ENCODE results near the gene MYBPC2. TPM values are rescaled to one million over a fixed set of nuclear protein-coding genes. Genes with fewer than 3 reads are reported as not detected.

Gene MYBPC2
- total RNA-seq, 4 donors from 2014 or later: 358 to 988 (median 442) TPM

DNA sequence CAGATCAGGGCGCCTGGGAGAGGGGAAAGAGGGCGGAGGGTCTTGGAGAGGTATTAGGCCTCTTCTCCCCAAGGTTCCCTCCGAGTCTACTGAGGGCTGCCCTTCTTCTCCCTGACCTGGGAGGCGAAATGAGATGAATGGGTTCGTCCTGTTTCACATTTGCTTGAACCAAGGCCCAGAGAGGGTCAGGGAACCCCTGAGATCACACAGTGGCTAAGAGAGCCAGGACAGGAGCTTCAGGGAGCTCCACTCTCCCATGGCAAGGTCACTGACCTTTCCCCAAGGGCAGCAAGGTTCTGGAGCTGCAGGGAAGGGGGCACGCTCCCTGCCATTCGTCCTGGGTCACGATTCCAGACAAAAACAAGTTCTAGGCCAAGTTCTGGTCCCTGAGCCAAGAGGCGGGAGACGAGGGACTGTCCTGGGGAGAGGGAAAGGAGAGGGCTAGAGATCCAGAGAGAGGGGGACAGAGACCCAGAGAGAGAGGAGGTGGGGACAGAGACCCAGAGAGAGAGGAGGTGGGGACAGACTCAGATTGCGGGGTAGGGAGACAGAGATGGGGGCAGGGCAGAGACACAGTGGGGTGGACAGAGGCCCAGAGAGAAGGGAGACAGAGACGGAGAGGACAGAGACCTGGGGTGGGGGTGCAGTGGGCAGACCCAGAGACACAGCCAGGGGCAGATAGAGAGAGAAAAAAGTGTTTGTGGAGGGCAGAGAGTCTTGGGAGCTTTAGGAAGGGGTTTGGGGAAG lies 80.5 kb downstream of the MYBPC2 start:
- no peak for ATAC-seq
- Histone ChIP-seq H3K36me3 (no peaks in the 10 kb centered on the region), H3K27ac (no peak overlapping the region), H3K4me1 (peaks cover 7 to 13% of the 10 kb centered on the region in 2 donors), H3K4me3 (no peak overlapping the region), H3K27me3 (peaks cover 0 to 8% (median 4%) of the 10 kb centered on the region in 3 donors), H3K9me3 (no peaks in the 10 kb centered on the region)
- intact Hi-C loops (cut with DNase I; ENCODE audit: low total_unique reads) (loop anchor here (5.0 to 10.0 kb wide), 2 partner anchors 292 to 854 kb away; partner anchors contain the start of genes CLDND2 and ETFB), in situ Hi-C loops (cut with MboI; ENCODE audit: low sequenced_read_pairs in 4 of 4) (no loop called here)
- DNase-seq: no peak
- TF ChIP-seq POLR2A (IDR thresholded peaks at IDR 0.05) (no peak), CTCF (IDR thresholded peaks at IDR 0.05 in 4 of 5, conservative IDR thresholded peaks at IDR 0.05 in 1 of 5) (no peak)

- Histone ChIP-seq H3K4me3 (no peak within 1 kb of the TSS), H3K4me1 (peaks cover 7 to 13% of the 10 kb centered on the region in 2 donors), H3K27ac (no peak within 1 kb of the TSS), H3K9me3 (no peaks in the 10 kb centered on the region), H3K36me3 (no peaks in the 10 kb centered on the region), H3K27me3 (peaks cover 0 to 8% (median 4%) of the 10 kb centered on the region in 3 donors)
- no peak for TF ChIP-seq POLR2A (IDR thresholded peaks at IDR 0.05)
- no peak for TF ChIP-seq CTCF (IDR thresholded peaks at IDR 0.05 in 4 of 5, conservative IDR thresholded peaks at IDR 0.05 in 1 of 5)
- in situ Hi-C loops (cut with MboI; ENCODE audit: low sequenced_read_pairs in 4 of 4): no loop called here
- intact Hi-C loops (cut with DNase I; ENCODE audit: low total_unique reads): loop anchor here (5.0 to 10.0 kb wide), 2 partner anchors 291 to 853 kb away; partner anchors contain the start of genes CLDND2 and ETFB
- ATAC-seq (no peak), DNase-seq (no peak)
These were observed 81.2 kb downstream of the MYBPC2 start, which contains the start of gene ASPDH for GRCh38 chr19:50513746-50514345. TSS of gene ASPDH (minus strand) at chr19:50513913. CDS start at chr19:50513823, 90 bp downstream.

- intact Hi-C loops (cut with DNase I; ENCODE audit: low total_unique reads) (loop anchor here (5.0 to 10.0 kb wide), 2 partner anchors 290 to 853 kb away; partner anchors contain the start of genes CLDND2 and ETFB), in situ Hi-C loops (cut with MboI; ENCODE audit: low sequenced_read_pairs in 4 of 4) (no loop called here)
- no peak overlapping the region for H3K4me3 ChIP-seq
- peaks cover 0 to 8% (median 4%) of the 10 kb centered on the region in 3 donors for H3K27me3 ChIP-seq
- H3K36me3 ChIP-seq: no peaks in the 10 kb centered on the region
- no peaks in the 10 kb centered on the region for H3K9me3 ChIP-seq
- peaks cover 7 to 9% of the 10 kb centered on the region in 2 donors for H3K4me1 ChIP-seq
- TF ChIP-seq CTCF (IDR thresholded peaks at IDR 0.05 in 4 of 5, conservative IDR thresholded peaks at IDR 0.05 in 1 of 5) (no peak), POLR2A (IDR thresholded peaks at IDR 0.05) (no peak)
- ATAC-seq: no peak
- no peak for DNase-seq
- H3K27ac ChIP-seq: no peak overlapping the region
These were observed 81.9 kb downstream of the MYBPC2 start for GRCh38 chr19:50514346-50515167.

DNA sequence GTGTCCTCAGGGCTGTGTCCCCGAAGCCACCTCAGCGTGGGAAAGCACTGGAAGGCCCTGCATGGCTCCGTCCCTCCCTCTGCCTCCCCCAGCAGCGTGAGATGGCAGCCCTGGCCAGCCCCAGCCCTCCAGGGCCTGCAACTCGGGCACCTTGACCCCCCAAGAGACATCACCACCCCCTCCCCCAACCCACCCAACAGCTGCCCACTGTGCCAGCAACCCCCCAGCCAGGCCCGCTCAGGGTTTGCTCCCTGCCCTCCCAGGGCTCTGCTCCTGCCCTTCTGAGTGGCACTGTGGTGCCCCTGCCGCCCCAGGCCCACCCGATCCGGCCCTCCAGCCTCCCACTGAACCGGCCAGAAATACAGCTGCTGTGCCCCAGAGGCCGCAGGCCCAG lies 82.5 kb downstream of the MYBPC2 start:
- H3K27ac ChIP-seq: no peak overlapping the region
- no peaks in the 10 kb centered on the region for H3K36me3 ChIP-seq
- intact Hi-C loops (cut with DNase I; ENCODE audit: low total_unique reads): loop anchor here (10.0 kb wide), 1 partner anchor 290 kb away; no protein-coding TSS in a partner anchor
- ATAC-seq (no peak), DNase-seq (no peak)
- H3K4me1 ChIP-seq: peaks cover 4 to 5% of the 10 kb centered on the region in 2 donors
- H3K9me3 ChIP-seq: no peaks in the 10 kb centered on the region
- peaks cover 0 to 8% (median 4%) of the 10 kb centered on the region in 3 donors for H3K27me3 ChIP-seq
- H3K4me3 ChIP-seq: no peak overlapping the region
- no peak for TF ChIP-seq POLR2A (IDR thresholded peaks at IDR 0.05)
- TF ChIP-seq CTCF (IDR thresholded peaks at IDR 0.05 in 4 of 5, conservative IDR thresholded peaks at IDR 0.05 in 1 of 5): no peak
- in situ Hi-C loops (cut with MboI; ENCODE audit: low sequenced_read_pairs in 4 of 4): no loop called here

Other genes with a start within 250 kb of the MYBPC2 start
- gene MYH14, start 229.3 kb upstream of the MYBPC2 start, total RNA-seq: 100 to 1,000 TPM; 103 to 174 (median 141) TPM
- 1 to 10 TPM in 1 of 4 donors, under 1 TPM in 3; 0.25 to 1.4 (median 0.53) TPM for gene KCNC3, start 103.5 kb upstream of the MYBPC2 start, total RNA-seq
- gene NAPSA, start 67.3 kb upstream of the MYBPC2 start, total RNA-seq: under 1 TPM in 1 of 4 donors, not detected in 3; 0.09 TPM
- gene NR1H2, start 56.4 kb upstream of the MYBPC2 start, total RNA-seq: 100 to 1,000 TPM; 155 to 232 (median 200) TPM
- gene POLD1, start 48.5 kb upstream of the MYBPC2 start, total RNA-seq: 10 to 100 TPM in 1 of 4 donors, 1 to 10 TPM in 3; 4.0 to 18.3 (median 6.0) TPM
- gene SPIB, start 14.0 kb upstream of the MYBPC2 start, total RNA-seq: under 1 TPM in 1 of 4 donors, not detected in 3; 0.15 TPM
- gene EMC10, start 43.6 kb downstream of the MYBPC2 start, total RNA-seq: 10 to 100 TPM; 29.2 to 67.4 (median 45.4) TPM
- 10 to 100 TPM in 1 of 4 donors, 1 to 10 TPM in 2, not detected in 1; 1.2 to 11.0 (median 1.9) TPM for gene GARIN5A, start 44.0 kb downstream of the MYBPC2 start, total RNA-seq
- 10 to 100 TPM; 22.1 to 36.9 (median 27.8) TPM for gene JOSD2, start 78.3 kb downstream of the MYBPC2 start, total RNA-seq
- gene ASPDH, start 81.0 kb downstream of the MYBPC2 start, total RNA-seq: not detected
- gene LRRC4B, start 135.5 kb downstream of the MYBPC2 start, total RNA-seq: under 1 TPM in 3 of 4 donors, not detected in 1; 0.33 to 0.81 (median 0.34) TPM
- under 1 TPM in 1 of 4 donors, not detected in 3; 0.09 TPM for gene SYT3, start 207.0 kb downstream of the MYBPC2 start, total RNA-seq
- gene C19orf81, start 216.6 kb downstream of the MYBPC2 start, total RNA-seq: not detected